Parathyroid adenoma (tissue), 2 donors: Measurements from ENCODE around the gene PARVB.

Source experiments
- H2AFZ ChIP-seq: fragments of 300-600 bp; sonication (generic); one replicate; pipeline ENCODE4 v1.7.0; 2017; ENCODE audit warnings: antibody characterized with exemption, mild to moderate bottlenecking
- H3K27ac ChIP-seq: fragments of 300-600 bp; sonication (generic); one replicate; pipeline ENCODE4 v1.7.0; 2017
- H3K27me3 ChIP-seq: fragments of 300-600 bp; sonication (generic); one replicate; pipeline ENCODE4 v1.7.0; 2017; ENCODE audit warnings: low read length; ENCODE audit not compliant: control insufficient read depth, insufficient read depth
- H3K36me3 ChIP-seq: fragments of 300-600 bp; sonication (generic); one replicate; pipeline ENCODE4 v1.7.0; 2017; ENCODE audit warnings: low read length; ENCODE audit not compliant: control insufficient read depth, insufficient read depth
- H3K4me1 ChIP-seq: fragments of 300-600 bp; sonication (generic); one replicate; pipeline ENCODE4 v1.7.0; 2017; ENCODE audit warnings: control low read depth
- H3K4me2 ChIP-seq: fragments of 300-600 bp; sonication (generic); one replicate; pipeline ENCODE4 v1.7.0; 2017; ENCODE audit warnings: low read length
- H3K4me3 ChIP-seq: fragments of 300-600 bp; sonication (generic); one replicate; pipeline ENCODE4 v1.7.0; 2017; ENCODE audit warnings: low read depth, low read length
- H3K79me2 ChIP-seq: fragments of 300-600 bp; sonication (generic); one replicate; pipeline ENCODE4 v1.7.0; 2017; ENCODE audit warnings: control low read depth
- H3K9ac ChIP-seq: fragments of 300-600 bp; sonication (generic); one replicate; pipeline ENCODE4 v1.7.0; 2017; ENCODE audit warnings: mild to moderate bottlenecking
- H3K9me3 ChIP-seq: fragments of 300-600 bp; sonication (generic); one replicate; pipeline ENCODE4 v1.7.0; 2017; ENCODE audit warnings: low read length; ENCODE audit not compliant: control insufficient read depth
- CTCF ChIP-seq: fragments of 300-600 bp; sonication (generic); IDR thresholded peaks from one replicate; pipeline ENCODE4 v1.7.0; 2017; ENCODE audit warnings: antibody characterized with exemption, mild to moderate bottlenecking
- donor health status: primary hyperparathyroidism.

Gene PARVB

GRCh38 chr22:44219101-44219870 is 195.2 kb downstream of the PARVB start:
- Histone ChIP-seq H3K4me1 (no peaks in the 10 kb centered on the region), H2AFZ (no peak overlapping the region), H3K27me3 (no peaks in the 10 kb centered on the region), H3K79me2 (no peaks in the 10 kb centered on the region), H3K27ac (no peak overlapping the region), H3K9ac (no peak overlapping the region), H3K4me3 (no peak overlapping the region), H3K36me3 (no peaks in the 10 kb centered on the region), H3K9me3 (no peaks in the 10 kb centered on the region), H3K4me2 (no peak overlapping the region)
- TF ChIP-seq CTCF = no peak

- H3K27ac ChIP-seq = no peak overlapping the region
- H3K9me3 ChIP-seq = no peaks in the 10 kb centered on the region
- no peak for TF ChIP-seq CTCF
- no peak overlapping the region for H3K9ac ChIP-seq
- H3K36me3 ChIP-seq = no peaks in the 10 kb centered on the region
- no peak overlapping the region for H2AFZ ChIP-seq
- no peaks in the 10 kb centered on the region for H3K4me1 ChIP-seq
- no peaks in the 10 kb centered on the region for H3K79me2 ChIP-seq
- no peaks in the 10 kb centered on the region for H3K27me3 ChIP-seq
- H3K4me3 ChIP-seq = no peak overlapping the region
- no peak overlapping the region for H3K4me2 ChIP-seq
Observed at GRCh38 chr22:44220727-44221680, 196.9 kb downstream of the PARVB start.

- Histone ChIP-seq H3K27me3 (no peaks in the 10 kb centered on the region), H3K9me3 (no peaks in the 10 kb centered on the region), H3K9ac (no peak overlapping the region), H3K4me3 (no peak overlapping the region), H3K27ac (no peak overlapping the region), H3K4me2 (no peak overlapping the region), H2AFZ (no peak overlapping the region), H3K36me3 (no peaks in the 10 kb centered on the region), H3K4me1 (no peaks in the 10 kb centered on the region), H3K79me2 (no peaks in the 10 kb centered on the region)
- TF ChIP-seq CTCF = no peak
Observed at GRCh38 chr22:44221710-44222475, 197.8 kb downstream of the PARVB start.
